Neutrophil (primary cell): ENCODE measurements around the gene EEFSEC.

Experiments
- H3K27ac ChIP-seq: fragments of 200-600 bp; sonication (generic); 2 replicates; pipeline ENCODE4 v1.5.1; 2016; ENCODE audit warnings: mild to moderate bottlenecking, moderate library complexity
- H3K27me3 ChIP-seq: fragments of 200-600 bp; sonication (generic); 2 replicates; pipeline ENCODE4 v1.6.0; 2016; ENCODE audit warnings: mild to moderate bottlenecking
- H3K36me3 ChIP-seq: fragments of 200-600 bp; sonication (generic); 2 replicates; pipeline ENCODE4 v1.5.1; 2017
- H3K4me1 ChIP-seq, 2 experiments: fragments of 200-600 bp in 1 of 2; sonication (generic) in 1 of 2; 1 replicate in 1 of 2; 2 replicates in 1 of 2; pipeline versions ENCODE4 v1.5.1 to v1.6.1; 2013 to 2016; ENCODE audit warnings: low read depth in 1 of 2, low read length in 1 of 2, mild to moderate bottlenecking in 1 of 2, moderate library complexity in 1 of 2; ENCODE audit not compliant: control insufficient read depth in 1 of 2, insufficient read depth in 1 of 2
- H3K4me3 ChIP-seq, 2 experiments: fragments of 200-600 bp in 1 of 2; sonication (generic) in 1 of 2; 1 replicate in 1 of 2; 2 replicates in 1 of 2; pipeline ENCODE4 v1.5.1; 2013 to 2016; ENCODE audit warnings: low read depth in 1 of 2, low read length in 1 of 2, mild to moderate bottlenecking in 1 of 2, moderate library complexity in 1 of 2
- H3K9me3 ChIP-seq: fragments of 200-600 bp; sonication (generic); 2 replicates; pipeline ENCODE4 v1.5.1; 2016
- TF ChIP-seq, protein P1 (sequence below): fragments of 200-600 bp; sonication (generic); IDR thresholded peaks from 2 replicates; pipeline ENCODE4 v1.5.1; 2016; ENCODE audit warnings: antibody characterized with exemption

EEFSEC gene

DNA sequence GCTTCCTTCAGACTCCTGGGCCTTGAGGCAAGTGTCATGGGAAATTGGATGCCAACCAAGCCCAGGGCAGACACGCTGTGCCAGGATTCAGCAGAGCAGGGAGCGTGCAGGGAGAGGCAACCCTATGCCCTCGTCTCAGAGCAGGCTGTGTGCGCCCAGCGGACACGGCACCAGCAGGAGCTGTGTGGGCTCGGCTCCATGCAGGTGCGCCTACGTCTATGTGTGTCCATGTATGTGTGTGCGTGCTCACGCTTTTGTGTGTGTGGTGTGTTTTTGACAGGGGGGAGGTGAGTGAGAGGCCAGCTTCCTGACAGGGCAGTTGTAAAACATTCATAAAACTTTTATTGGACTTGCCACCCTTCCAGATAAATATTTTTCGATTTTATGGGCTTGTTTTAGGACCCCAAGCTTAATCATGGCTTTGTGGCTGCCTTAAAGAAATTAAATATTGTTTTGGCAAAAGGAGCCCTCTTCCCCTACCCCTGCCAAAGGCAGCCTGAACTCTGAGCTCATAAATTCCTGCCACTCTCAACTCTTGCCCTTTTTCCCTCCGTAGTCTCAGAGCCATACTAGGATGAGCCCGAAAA lies 229.0 kb downstream of the EEFSEC start:
- H3K4me3 ChIP-seq: no peak overlapping the region
- no peaks in the 10 kb centered on the region for H3K9me3 ChIP-seq
- H3K27ac ChIP-seq: no peak overlapping the region
- no peaks in the 10 kb centered on the region for H3K4me1 ChIP-seq
- TF ChIP-seq, protein P1, sequence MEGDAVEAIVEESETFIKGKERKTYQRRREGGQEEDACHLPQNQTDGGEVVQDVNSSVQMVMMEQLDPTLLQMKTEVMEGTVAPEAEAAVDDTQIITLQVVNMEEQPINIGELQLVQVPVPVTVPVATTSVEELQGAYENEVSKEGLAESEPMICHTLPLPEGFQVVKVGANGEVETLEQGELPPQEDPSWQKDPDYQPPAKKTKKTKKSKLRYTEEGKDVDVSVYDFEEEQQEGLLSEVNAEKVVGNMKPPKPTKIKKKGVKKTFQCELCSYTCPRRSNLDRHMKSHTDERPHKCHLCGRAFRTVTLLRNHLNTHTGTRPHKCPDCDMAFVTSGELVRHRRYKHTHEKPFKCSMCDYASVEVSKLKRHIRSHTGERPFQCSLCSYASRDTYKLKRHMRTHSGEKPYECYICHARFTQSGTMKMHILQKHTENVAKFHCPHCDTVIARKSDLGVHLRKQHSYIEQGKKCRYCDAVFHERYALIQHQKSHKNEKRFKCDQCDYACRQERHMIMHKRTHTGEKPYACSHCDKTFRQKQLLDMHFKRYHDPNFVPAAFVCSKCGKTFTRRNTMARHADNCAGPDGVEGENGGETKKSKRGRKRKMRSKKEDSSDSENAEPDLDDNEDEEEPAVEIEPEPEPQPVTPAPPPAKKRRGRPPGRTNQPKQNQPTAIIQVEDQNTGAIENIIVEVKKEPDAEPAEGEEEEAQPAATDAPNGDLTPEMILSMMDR: no peak
- H3K27me3 ChIP-seq: no peaks in the 10 kb centered on the region
- H3K36me3 ChIP-seq: no peaks in the 10 kb centered on the region

DNA sequence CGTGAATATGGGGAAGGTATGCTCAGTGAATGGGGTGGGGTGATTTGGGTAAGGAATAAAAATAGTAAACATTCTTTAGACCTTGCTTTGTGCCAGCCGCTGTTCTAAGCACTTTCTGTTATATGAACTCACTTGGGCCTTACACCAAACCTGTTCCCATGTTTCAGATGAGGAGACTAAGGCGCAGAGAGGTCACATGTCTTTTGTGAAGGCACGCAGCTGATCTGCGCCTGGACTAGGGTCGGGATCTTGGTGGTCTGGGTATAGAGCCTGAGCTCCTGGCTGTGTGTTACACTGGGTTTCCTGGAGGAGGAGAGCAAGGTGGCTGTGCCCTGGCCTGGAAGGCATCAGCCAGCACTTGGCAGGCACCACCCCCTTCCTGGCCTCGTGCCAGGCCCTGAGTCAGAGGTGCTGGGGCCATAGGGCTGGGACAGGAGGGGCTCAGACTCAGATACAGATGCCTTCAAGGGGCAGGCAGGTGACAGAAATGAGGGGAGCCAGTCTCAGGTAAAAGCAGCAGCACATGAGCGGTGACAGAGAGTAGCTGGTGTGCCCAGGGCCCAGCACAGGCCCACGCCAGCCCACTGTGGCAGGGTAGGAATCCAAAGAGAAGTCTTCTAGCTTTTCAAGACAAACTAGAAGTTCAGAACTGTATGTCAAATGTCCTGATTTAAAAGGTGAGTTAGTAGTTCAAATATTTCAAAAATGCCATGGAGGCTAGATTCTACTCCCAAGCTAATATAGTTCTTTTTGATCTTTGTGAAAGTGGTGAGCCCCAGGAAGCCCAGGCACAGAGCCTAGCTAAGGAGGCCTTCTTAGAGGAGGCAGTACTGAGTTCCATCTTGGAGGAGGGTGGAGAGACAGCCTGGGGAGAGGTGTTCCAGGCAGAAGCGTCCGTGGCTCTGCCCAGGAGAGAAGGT lies 230.3 kb downstream of the EEFSEC start:
- TF ChIP-seq, protein P1: no peak
- Histone ChIP-seq H3K27ac (no peak overlapping the region), H3K9me3 (no peaks in the 10 kb centered on the region), H3K36me3 (no peaks in the 10 kb centered on the region), H3K4me3 (no peak overlapping the region), H3K4me1 (no peaks in the 10 kb centered on the region), H3K27me3 (no peaks in the 10 kb centered on the region)

DNA sequence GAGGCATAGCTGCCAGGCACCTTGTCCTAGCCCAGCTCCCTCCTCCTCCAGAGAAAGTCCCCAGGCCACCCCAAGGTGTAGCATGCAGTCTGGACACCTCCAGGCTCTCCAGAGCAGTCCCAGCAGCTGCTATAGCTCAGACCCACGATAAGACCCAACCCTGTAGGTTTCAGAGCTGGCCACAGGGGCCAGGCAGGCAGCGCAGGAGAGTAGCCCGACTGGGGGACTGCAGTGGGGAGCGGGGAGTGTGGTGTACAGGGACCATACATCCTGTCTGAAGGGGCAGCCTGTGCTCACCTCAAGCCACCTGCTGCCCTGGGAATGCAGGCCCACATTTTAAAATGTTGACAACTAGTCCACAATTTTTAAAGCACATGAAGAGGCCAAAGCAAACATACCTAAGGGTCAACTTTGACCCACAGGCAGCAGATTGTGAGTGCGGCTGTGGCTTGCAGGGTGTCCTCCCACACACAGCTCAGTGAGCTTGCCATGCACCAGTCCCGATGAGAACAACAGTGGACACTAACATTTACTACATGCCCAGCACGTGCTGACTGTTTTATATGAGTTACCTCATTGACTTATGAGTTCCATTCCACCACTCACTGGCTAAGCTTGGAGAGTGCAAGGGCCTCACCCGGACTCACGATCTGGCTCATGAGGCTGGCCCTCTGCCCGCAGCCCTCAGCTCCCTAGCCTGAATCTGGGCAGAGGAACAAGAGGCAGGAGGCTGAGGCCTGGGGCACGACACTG lies 232.0 kb downstream of the EEFSEC start:
- H3K4me3 ChIP-seq: no peak overlapping the region
- H3K4me1 ChIP-seq: no peaks in the 10 kb centered on the region
- H3K36me3 ChIP-seq: no peaks in the 10 kb centered on the region
- TF ChIP-seq, protein P1: no peak
- no peak overlapping the region for H3K27ac ChIP-seq
- H3K27me3 ChIP-seq: no peaks in the 10 kb centered on the region
- H3K9me3 ChIP-seq: no peaks in the 10 kb centered on the region

DNA sequence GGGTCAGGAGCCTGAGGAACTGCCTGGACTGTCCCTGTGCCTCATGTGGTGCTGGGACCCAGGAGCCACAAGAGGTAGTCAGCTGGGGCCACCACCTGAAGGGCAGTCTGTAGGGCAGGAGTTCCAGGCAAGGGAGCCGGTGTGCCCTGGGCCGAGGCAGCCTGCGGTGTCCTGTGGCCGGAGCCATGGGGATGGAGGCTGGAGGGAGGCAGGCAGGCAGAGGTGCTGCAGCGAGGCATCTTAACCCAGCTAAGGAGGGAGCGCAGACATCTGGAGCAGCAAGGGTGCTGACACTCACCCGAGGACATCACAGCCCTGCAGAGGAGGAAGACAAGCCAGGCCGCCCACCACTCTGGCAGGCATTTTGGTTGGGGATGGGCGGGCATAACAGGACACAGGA lies 235.7 kb downstream of the EEFSEC start:
- H3K4me1 ChIP-seq: no peaks in the 10 kb centered on the region
- no peak overlapping the region for H3K4me3 ChIP-seq
- no peak overlapping the region for H3K27ac ChIP-seq
- TF ChIP-seq, protein P1: no peak
- no peaks in the 10 kb centered on the region for H3K27me3 ChIP-seq
- no peaks in the 10 kb centered on the region for H3K36me3 ChIP-seq
- no peaks in the 10 kb centered on the region for H3K9me3 ChIP-seq

DNA sequence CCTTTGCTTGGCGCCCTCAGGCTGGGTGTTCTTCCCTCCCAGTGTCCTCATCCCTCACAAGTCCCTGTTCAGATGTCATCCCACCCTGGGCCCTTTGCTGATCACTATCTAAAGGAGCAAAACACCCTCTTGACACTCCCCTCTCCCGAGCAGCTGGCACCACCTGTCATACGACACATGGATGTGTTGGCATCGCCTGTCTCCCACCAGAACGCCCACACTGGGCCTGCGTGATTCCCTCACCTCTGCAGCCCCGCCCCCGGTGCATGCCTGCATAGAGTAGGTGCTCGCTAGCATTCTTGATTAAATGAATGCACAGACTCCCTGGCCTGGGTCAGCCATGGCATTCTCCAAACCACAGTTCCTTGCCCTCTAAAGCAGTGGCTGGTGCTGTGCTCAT lies 237.6 kb downstream of the EEFSEC start:
- Histone ChIP-seq H3K36me3 (no peaks in the 10 kb centered on the region), H3K9me3 (no peaks in the 10 kb centered on the region), H3K4me1 (no peaks in the 10 kb centered on the region), H3K27me3 (no peaks in the 10 kb centered on the region), H3K4me3 (no peak overlapping the region), H3K27ac (no peak overlapping the region)
- TF ChIP-seq, protein P1: no peak
